NCI-H1694 treated with DMSO at 0.1 percent for 48 hours (cell line): ENCODE measurements around the gene ABO.
"Not testable (repeated sequence)": the region's sequence is repeated elsewhere in the genome, so short reads cannot be mapped to it uniquely, and the experiment has no call there.

Experiments used
- DNase-seq: peaks from one replicate; lab custom pipeline; 2025; lab: John Stamatoyannopoulos, UW

The ABO gene

DNA sequence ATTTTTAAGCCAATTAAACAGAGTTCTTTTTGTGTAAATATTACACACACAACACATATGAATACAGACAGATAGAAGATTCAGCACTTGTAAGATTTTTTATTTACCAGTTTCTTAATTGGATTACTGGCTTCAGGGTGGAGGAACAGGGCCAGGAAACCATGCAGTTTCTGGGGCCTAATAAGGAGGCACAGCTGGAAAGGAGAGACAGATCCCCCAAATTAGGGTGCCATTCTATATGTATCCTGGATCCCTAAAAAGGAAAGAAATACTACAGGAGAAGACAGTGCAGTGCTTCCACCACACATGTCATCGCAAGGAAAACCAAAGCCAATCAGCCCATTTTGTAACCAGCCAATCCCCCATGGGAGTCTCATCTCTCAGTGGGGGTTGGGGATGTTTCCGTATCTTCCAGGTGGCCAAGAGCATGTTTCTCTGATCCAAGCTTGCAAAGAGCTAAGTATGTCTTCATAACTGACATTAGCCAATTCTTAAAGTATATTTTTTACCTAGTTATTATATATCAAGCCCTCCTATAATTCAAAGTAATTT lies 15.8 kb upstream of the ABO start:
- no peak for DNase-seq

DNA sequence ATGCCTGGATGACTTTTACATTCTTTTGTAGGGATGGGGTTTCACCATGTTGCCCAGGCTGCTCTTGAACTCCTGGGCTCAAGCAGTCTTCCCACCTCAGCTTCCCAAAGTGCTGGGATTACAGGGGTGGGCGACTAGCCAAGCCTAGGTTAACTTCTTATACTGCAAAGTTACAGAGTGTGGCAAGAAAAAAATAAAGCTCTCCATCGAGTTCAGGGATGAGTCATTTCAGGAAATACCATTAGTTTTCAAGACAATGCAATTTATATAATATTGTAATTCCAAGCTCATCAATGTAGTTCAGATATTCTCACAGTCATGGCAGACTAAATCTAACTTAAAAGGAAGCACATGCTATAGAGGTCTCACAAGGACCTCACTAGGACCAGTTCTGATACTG lies 11.5 kb upstream of the ABO start:
- DNase-seq: no peak

DNA sequence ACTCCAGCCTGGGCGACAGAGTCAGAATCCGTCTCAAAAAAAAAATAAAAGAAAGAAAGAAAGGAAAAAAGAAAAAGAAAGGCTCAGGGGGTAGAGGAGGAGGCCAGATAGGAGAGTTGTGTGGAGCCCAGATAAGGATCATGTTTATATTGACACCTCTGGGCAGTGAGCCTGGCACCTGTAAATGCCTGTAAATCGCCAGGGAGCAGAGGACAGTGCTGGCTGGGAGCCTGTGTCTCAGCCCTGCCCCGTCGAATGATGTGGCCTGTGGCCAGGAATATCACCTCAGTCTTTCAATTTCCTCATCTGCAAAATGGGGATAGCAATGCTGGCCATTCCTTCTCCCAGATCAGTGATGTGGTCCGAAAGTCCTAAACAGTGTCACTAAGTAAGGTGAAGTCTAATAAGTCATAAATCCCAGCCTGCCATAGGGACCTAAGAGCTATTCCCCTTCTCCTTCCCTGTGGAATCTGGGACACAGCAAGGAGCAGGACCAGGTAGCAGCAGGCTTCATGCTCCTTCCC lies 10.3 kb upstream of the ABO start:
- no peak for DNase-seq

DNA sequence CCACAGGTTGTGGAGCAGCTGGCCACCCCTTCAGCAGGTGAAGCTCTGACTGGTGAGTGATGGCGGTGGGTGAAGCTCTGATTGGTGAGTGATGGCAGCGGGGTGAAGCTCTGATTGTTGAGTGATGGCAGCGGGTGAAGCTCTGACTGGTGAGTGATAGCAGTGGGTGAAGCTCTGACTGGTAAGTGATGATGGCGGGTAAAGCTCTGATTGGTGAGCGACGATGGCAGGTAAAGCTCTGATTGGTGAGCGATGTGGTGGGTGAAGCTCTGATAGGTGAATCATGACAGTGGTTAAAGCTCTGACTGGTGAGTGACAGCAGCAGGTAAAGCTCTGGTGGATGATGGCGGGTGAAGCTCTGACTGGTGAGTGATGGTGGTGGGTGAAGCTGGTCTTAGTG lies 9.4 kb upstream of the ABO start:
- DNase-seq: no peak

DNA sequence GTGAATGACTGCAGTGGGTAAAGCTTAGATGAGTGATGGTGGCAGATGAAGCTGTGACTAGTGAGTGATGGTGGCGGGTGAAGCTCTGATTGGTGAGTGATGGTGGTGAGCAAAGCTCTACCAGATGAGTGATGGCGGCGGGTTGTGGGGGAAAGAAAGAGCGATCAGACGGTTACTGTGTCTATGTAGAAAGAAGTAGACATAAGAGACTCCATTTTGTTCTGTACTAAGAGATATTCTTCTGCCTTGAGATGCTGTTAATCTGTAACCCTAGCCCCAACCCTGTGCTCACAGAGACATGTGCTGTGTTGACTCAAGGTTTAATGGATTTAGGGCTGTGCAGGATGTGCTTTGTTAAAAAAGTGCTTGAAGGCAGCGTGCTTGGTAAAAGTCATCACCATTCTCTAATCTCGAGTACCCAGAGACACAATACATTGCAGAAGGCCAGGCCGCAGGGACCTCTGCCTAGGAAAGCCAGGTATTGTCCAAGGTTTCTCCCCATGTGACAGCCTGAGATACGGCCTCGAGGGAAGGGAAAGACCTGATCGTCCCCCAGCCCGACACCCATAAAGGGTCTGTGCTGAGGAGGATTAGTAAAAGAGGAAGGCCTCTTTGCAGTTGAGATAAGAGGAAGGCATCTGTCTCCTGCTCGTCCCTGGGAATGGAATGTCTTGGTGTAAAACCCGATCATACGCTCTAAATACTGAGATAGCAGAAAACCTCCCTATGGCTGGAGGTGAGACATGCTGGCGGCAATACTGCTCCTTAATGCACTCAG lies 8.4 kb upstream of the ABO start:
- DNase-seq: not testable (repeated sequence)

- DNase-seq: no peak
Observed at GRCh38 chr9:133282464-133283238, 7.7 kb upstream of the ABO start.

DNA sequence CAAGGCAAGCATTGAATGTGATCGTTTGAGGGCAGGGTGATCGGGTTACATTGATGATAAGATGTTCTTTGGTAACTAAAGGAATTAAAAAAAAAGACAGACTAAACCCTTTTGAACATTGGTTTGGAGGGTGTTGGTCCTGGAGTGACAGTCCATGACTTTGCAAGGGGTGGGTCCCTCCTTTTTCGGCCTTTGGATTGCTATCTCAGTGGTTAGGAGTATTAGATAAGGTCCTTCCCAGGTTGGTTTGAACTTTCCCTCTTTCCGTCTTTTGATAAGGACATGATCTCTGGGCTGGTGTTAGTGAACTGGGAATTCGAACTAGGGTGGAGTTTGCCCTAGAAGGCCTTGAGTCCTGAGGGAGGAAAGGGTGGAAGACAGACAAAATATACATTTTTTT lies 5.4 kb upstream of the ABO start:
- no peak for DNase-seq

- no peak for DNase-seq
Observed at GRCh38 chr9:133278161-133279114, 3.4 kb upstream of the ABO start.

DNA sequence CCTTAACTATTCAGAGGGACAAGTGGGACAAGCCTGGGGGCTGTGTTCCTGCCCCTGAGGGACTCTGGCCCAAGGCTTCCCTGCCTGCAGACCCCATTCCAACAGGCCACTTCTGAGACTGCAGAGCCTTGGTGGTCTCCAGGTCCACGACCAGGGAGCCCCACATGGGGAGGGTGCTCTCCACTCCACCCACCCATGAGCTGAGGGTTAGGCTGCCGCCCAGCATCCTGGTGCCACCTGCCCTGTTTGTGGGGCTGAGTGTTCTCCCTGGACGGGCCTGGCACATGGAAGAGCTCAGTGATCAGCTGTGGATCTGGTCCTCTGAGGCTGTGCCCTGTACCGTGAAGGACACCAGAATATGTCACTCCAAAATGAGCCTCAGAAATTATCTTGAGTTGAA lies 2.5 kb upstream of the ABO start:
- DNase-seq: no peak

GRCh38 chr9:133276923-133277322 lies 1.9 kb upstream of the ABO start:
- DNase-seq: no peak

- no peak for DNase-seq
Observed at GRCh38 chr9:133276001-133276884, 1.2 kb upstream of the ABO start.

DNA sequence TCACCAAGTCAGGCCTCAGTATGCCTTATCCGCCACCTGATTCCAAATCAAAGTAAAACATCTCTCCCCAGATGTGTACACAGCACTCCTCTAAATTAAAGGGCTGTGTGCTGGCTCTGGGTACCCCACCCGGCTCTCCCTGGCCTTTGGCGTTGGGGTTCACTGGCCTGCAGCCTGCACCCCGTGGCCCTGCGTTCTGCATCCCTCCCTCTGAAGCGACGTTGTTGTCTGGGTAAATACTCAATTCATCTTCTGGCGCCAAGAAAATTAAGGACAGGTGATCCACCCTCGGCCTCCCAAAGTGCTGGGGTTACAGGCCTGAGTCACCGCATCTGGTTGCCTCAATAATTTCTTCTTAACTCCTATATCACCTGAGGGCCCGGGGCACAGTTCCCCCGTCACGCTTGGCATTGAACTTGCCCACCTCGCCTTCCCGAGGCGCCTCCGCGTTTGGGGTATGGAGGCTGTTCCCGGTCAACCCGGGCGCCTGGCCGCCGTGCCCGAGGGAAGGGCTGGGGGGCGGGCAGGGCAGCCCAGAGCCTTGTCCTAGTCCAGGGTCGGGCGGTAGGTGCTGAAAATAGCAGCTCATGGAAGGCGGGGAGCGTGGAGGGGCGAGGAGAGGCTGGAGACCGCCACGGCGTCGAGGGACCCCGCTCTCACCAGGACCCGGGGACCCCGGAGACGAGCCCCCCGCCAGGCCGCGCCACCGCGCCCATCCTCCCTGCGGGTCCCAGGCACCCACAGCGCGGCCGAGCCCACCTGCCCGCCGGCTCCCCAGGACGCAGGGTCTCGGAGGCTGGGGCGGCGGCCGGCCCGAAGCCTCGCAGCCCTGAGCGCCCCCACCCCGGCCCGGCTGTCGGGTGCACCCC lies 531 bp downstream of the ABO start:
- DNase-seq: no peak

DNA sequence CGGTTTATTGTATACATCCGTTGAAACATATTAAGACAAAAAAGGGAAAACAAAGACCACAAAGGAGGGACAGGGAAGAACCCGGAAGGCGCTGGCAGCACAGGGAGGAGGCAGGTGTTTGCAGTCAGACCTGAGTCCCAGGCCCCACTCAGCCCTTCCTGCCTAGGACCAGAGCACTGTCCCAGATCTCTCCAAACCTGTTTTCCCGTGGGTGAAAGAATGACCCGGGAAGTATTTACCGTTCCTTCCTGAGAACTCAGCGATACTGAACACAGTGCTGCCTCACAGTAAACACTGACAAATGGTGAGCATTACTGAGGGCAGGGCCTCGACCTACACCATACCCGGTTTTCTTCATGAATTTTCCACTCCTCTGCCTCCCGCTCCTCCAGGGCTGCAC lies 1.2 kb downstream of the ABO start:
- no peak for DNase-seq

DNA sequence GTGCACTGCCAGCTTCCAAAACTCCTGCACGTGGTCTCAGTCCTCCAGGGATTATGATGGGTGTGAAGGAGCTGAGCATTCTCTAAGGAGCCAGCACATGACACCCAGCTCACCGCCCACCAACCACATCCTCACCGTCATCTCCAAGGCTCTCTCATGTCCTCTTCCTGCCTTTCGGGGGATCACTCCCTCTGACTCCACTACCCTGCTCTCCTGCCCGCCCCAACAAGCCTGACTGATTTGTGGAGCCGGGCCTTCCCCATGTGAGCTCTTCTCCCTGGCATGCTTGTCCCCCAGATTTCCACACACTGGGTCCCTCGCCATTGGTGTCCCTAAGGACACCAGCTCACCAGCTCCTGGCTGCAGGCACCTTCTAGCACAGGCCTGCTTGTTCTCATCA lies 1.9 kb downstream of the ABO start:
- no peak for DNase-seq

- no peak for DNase-seq
Observed at GRCh38 chr9:133269537-133270362, 5.3 kb downstream of the ABO start.

GRCh38 chr9:133269136-133269535 lies 5.9 kb downstream of the ABO start:
- DNase-seq: not testable (repeated sequence)

DNA sequence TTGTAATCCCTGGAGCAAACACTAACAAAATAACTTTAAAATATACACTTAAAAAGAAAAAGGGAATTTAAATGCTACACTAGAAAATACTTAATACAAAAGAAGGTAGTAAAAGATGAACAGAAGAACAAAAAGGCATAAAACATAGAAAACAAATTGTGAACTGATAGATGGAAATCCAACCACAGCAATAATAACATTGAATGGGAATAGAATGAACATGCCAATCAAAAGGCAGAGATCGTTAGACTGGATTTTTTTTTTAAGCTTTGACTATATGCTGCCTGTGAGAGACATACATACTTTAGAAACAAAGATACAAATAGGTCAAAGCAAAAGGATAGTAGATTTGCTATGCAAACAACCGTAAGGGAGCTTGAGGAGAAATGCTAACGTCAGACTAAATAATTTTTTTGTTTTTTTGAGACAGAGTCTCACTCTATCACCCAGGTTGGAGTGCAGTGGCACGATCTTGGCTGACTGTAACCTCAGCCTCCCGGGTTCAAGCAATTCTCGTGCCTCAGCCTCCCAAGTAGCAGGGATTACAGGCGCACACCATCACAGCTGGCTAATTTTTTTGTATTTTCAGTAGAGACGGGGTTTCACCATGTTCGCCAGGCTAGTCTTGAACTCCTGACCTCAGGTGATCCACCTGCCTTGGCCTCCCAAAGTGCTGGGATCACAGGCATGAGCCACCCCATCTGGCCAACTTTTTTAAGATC lies 6.5 kb downstream of the ABO start:
- no peak for DNase-seq

DNA sequence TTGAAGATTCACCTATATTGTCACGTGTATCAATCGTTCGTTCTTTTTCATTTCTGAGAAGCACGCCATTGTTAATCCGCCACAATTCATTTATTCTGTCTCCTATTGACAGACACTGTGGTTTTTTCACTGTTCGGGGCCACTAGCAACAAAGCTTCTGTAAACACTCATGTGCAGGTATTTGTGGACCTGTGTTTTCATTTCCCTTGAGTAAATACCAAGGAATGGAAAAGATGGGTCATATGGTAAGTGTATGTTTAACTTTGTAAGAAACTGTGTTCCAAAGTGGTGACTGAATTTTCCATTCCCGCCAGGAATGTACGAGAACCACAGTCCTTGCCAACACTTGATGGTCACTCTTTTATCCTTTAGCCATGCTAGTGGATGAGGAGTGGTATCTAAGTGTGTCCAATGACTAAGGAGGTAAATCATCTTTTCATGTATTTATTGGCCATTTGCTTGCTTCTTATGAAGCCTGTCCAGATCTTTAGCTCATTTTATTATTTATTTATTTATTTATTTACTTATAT lies 10.7 kb downstream of the ABO start:
- no peak for DNase-seq
